B cell (primary cell): ENCODE results near the gene COA7. TPM values are rescaled to one million over a fixed set of nuclear protein-coding genes. Genes with fewer than 3 reads are reported as not detected.

Experiments used
- ATAC-seq: fragments of 200-7000 bp; cut with Tn5 transposase; one replicate; pipeline ENCODE4 v1.10.0; 2021; ENCODE audit warnings: low read depth, mild to moderate bottlenecking, moderate number of reproducible peaks, moderate library complexity
- CTCF ChIA-PET: fragments of 350-600 bp; sonication (Branson Sonifier 250); formaldehyde crosslinking; loops from one replicate; lab custom pipeline; 2021; ENCODE audit warnings: antibody characterized with exemption, inconsistent platforms; lab: Charles Lee
- POLR2A ChIA-PET: fragments of 350-600 bp; sonication (Branson Sonifier 250); formaldehyde crosslinking; loops from one replicate; lab custom pipeline; 2021; ENCODE audit warnings: antibody characterized with exemption; lab: Charles Lee
- DNase-seq: peaks from one replicate; pipeline ENCODE4 v3.0.0; 2013
- H2AFZ ChIP-seq: 2 replicates; pipeline ENCODE4 v1.6.1; 2012; ENCODE audit warnings: mild to moderate bottlenecking, low read depth, low read length; ENCODE audit not compliant: insufficient read depth, poor library complexity, severe bottlenecking
- H3K27ac ChIP-seq, 2 donors: 1 replicate in 1 of 2; 2 replicates in 1 of 2; pipeline ENCODE4 v1.5.1; 2012 to 2013; ENCODE audit warnings: low read length in 2 of 2, mild to moderate bottlenecking in 2 of 2, moderate library complexity in 1 of 2
- H3K27me3 ChIP-seq, 4 experiments: fragments of 200-600 bp in 1 of 4; sonication (generic) in 1 of 4; replicated peaks in 1 of 4; 1 replicate in 2 of 4; 2 replicates in 2 of 4; pipeline versions ENCODE4 v1.6.1 to v1.7.0; 2013 to 2016; ENCODE audit warnings: low read length in 3 of 4, mild to moderate bottlenecking in 2 of 4, mixed read lengths in 1 of 4, moderate library complexity in 1 of 4; ENCODE audit not compliant: insufficient read depth in 4 of 4, control insufficient read depth in 3 of 4; ENCODE audit errors: control extremely low read depth in 1 of 4
- H3K36me3 ChIP-seq, 2 experiments: replicated peaks in 1 of 2; 1 replicate in 1 of 2; 2 replicates in 1 of 2; pipeline versions ENCODE4 v1.6.1 to v1.7.1; 2013; ENCODE audit warnings: low read length in 1 of 2; ENCODE audit not compliant: insufficient read depth in 2 of 2, control insufficient read depth in 1 of 2; ENCODE audit errors: control extremely low read depth in 1 of 2, extremely low read depth in 1 of 2
- H3K4me1 ChIP-seq, 2 donors: fragments of 200-600 bp in 1 of 2; sonication (generic) in 1 of 2; 1 replicate in 1 of 2; 2 replicates in 1 of 2; pipeline versions ENCODE4 v1.5.1 to v1.6.1; 2013 to 2017; ENCODE audit warnings: low read length in 2 of 2; ENCODE audit not compliant: control insufficient read depth in 2 of 2, insufficient read depth in 2 of 2
- H3K4me2 ChIP-seq: replicated peaks from 2 replicates; pipeline ENCODE3; 2012; ENCODE audit warnings: mild to moderate bottlenecking, low read depth, low read length; ENCODE audit not compliant: poor library complexity, severe bottlenecking
- H3K4me3 ChIP-seq, 5 experiments: fragments of 200-600 bp in 1 of 5; sonication (generic) in 1 of 5; 1 replicate in 3 of 5; 2 replicates in 2 of 5; pipeline versions ENCODE4 v1.5.1 to v1.7.0; 2011 to 2016; ENCODE audit warnings: low read length in 4 of 5, mild to moderate bottlenecking in 4 of 5, low read depth in 2 of 5, control low read depth in 1 of 5, moderate library complexity in 1 of 5; ENCODE audit not compliant: insufficient read depth in 1 of 5; ENCODE audit errors: control extremely low read depth in 1 of 5, extremely low read depth in 1 of 5
- H3K79me2 ChIP-seq: fragments of 200-600 bp; sonication (generic); one replicate; pipeline ENCODE4 v1.6.0; 2016; ENCODE audit warnings: low read length; ENCODE audit not compliant: control insufficient read depth, insufficient read depth
- H3K9ac ChIP-seq: fragments of 200-600 bp; sonication (generic); 2 replicates; pipeline ENCODE4 v1.6.1; 2017; ENCODE audit warnings: mild to moderate bottlenecking, low read length, moderate library complexity
- H3K9me3 ChIP-seq, 3 donors: one replicate each; pipeline versions ENCODE4 v1.6.1 to v1.7.1; 2013; ENCODE audit warnings: low read length in 2 of 3; ENCODE audit not compliant: control insufficient read depth in 2 of 3, insufficient read depth in 1 of 3; ENCODE audit errors: control extremely low read depth in 1 of 3
- H4K20me1 ChIP-seq: 2 replicates; pipeline ENCODE4 v1.6.0; 2012; ENCODE audit warnings: mild to moderate bottlenecking, low read length; ENCODE audit not compliant: insufficient read depth, control insufficient read depth, poor library complexity, severe bottlenecking
- H3K27ac Mint-ChIP-seq: one replicate; pipeline ENCODE4 v1.8.0; 2021; ENCODE audit warnings: mixed read lengths
- H3K27me3 Mint-ChIP-seq: one replicate; pipeline ENCODE4 v1.8.0; 2021; ENCODE audit warnings: mixed read lengths
- H3K4me1 Mint-ChIP-seq: one replicate; pipeline ENCODE4 v1.8.0; 2021; ENCODE audit warnings: mixed read lengths
- H3K4me3 Mint-ChIP-seq: one replicate; pipeline ENCODE4 v1.8.0; 2021; ENCODE audit warnings: mixed read lengths
- H3K9me3 Mint-ChIP-seq: one replicate; pipeline ENCODE4 v1.8.0; 2022; ENCODE audit warnings: mixed read lengths; ENCODE audit not compliant: insufficient read depth
- EZH2 ChIP-seq: IDR thresholded peaks from 2 replicates; pipeline ENCODE4 v1.6.1; 2012; ENCODE audit warnings: borderline replicate concordance, low read depth, mild to moderate bottlenecking, moderate library complexity, low read length; ENCODE audit not compliant: insufficient read depth, poor library complexity, severe bottlenecking
- WGBS: methylation state at CpG from one replicate; pipeline ENCODE4 v1.1.5; 2013; ENCODE audit warnings: missing lambda C conversion rate; ENCODE audit not compliant: insufficient coverage; 5-methylcytosine and 5-hydroxymethylcytosine counted together
- intact Hi-C: fragments of 100-400 bp; cut with micrococcal nuclease; formaldehyde crosslinking; loops from one replicate; pipeline ENCODE4 v1.10.0; 2022
- polyA plus RNA-seq: library from polyadenylated mRNA; depleted of rRNA; stranded (reverse); fragments of >200 nt; gene quantifications from 2 replicates; pipeline ENCODE4 v1.2.3, GENCODE V29; 2012
- total RNA-seq, 2 donors: library from RNA; stranded (reverse); fragments of 120-200 nt in 1 of 2; gene quantifications; 1 replicate in 1 of 2; 2 replicates in 1 of 2; pipeline versions ENCODE4 v1.2.3 to v1.2.4, GENCODE V29; 2013 to 2022
- TF ChIP-seq, protein P1 (sequence below): fragments of 200-600 bp; IDR thresholded peaks from one replicate; pipeline ENCODE4 v1.8.0; 2022; ENCODE audit warnings: antibody characterized with exemption, mild to moderate bottlenecking

The COA7 gene
- total and polyA plus RNA-seq, 2 donors (not counting 1 experiment from before 2014, with no cell fraction given): 1.3 to 11.3 TPM

DNA sequence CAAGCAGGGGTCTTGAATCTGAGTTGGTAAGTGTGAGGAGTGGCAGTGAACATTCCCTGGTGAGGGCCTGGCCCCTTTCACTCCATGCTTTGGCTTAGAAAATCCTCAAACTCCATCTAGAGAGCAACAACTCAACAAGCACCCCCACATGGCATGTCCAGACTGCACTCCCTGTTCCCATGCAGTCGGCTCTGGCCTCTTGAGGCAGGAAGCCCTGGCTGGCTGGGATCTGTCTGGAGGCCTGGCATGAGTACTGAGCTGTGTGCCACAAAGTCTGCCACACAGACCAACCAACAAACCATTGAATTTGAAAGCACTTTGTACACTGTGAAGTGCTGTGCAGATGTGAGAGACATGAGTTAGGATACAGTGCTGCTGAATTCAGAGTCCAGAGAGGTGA is 25.2 kb downstream of the COA7 start:
- Histone ChIP-seq H4K20me1 (no peaks in the 10 kb centered on the region), H3K4me3 (no peak overlapping the region), H3K36me3 (peaks cover 2 to 75% of the 10 kb centered on the region in 2 experiments), H3K4me2 (no peak overlapping the region), H3K27me3 (no peaks in the 10 kb centered on the region), H3K4me1 (no peaks in the 10 kb centered on the region), H2AFZ (no peak overlapping the region), H3K9me3 (no peaks in the 10 kb centered on the region), H3K9ac (no peak overlapping the region), H3K27ac (no peak overlapping the region), H3K79me2 (peaks cover under 1% of the 10 kb centered on the region)
- Mint-ChIP-seq H3K4me3 (no peak overlapping the region), H3K27me3 (no peaks in the 10 kb centered on the region), H3K9me3 (no peaks in the 10 kb centered on the region), H3K4me1 (peaks cover 6% of the 10 kb centered on the region), H3K27ac (no peak overlapping the region)
- intact Hi-C loops: no loop called here
- DNase-seq (no peak), ATAC-seq (no peak)
- TF ChIP-seq EZH2: no peak
- TF ChIP-seq, protein P1, sequence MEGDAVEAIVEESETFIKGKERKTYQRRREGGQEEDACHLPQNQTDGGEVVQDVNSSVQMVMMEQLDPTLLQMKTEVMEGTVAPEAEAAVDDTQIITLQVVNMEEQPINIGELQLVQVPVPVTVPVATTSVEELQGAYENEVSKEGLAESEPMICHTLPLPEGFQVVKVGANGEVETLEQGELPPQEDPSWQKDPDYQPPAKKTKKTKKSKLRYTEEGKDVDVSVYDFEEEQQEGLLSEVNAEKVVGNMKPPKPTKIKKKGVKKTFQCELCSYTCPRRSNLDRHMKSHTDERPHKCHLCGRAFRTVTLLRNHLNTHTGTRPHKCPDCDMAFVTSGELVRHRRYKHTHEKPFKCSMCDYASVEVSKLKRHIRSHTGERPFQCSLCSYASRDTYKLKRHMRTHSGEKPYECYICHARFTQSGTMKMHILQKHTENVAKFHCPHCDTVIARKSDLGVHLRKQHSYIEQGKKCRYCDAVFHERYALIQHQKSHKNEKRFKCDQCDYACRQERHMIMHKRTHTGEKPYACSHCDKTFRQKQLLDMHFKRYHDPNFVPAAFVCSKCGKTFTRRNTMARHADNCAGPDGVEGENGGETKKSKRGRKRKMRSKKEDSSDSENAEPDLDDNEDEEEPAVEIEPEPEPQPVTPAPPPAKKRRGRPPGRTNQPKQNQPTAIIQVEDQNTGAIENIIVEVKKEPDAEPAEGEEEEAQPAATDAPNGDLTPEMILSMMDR: no peak
- whole genome bisulfite sequencing: 38% methylated on average over 1 of the region's 1 CpG
- ChIA-PET POLR2A (no interaction called here), CTCF (no interaction called here)

DNA sequence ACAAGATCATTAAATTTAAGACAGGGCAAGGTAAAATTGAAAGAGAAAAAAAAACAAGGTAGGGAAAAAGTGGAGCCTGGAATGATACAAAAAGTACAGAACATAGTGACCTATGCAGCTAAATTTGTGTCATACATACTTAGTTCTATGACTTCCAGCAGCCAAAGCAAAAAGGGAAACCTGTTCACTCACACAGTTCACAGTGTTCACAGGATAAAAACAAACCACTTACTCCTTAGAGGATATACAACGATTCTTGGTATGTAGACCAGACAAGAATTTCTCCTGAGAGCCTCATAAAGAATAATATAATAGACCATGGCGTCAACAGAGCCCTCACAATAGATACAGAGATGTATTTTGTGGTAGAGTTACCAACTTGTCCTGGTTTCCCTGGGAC is 27.5 kb downstream of the COA7 start:
- CTCF ChIA-PET: no interaction called here
- no peaks in the 10 kb centered on the region for H3K9me3 ChIP-seq
- intact Hi-C loops: no loop called here
- no peak for TF ChIP-seq EZH2
- TF ChIP-seq, protein P1: no peak
- H2AFZ ChIP-seq: no peak overlapping the region
- H3K4me2 ChIP-seq: no peak overlapping the region
- peaks cover 2 to 3% of the 10 kb centered on the region in 2 donors for H3K4me1 ChIP-seq
- Mint-ChIP-seq H3K4me1 (peaks cover 16% of the 10 kb centered on the region), H3K4me3 (no peak overlapping the region), H3K27me3 (no peaks in the 10 kb centered on the region), H3K27ac (no peak overlapping the region), H3K9me3 (no peaks in the 10 kb centered on the region)
- no peaks in the 10 kb centered on the region for H3K27me3 ChIP-seq
- WGBS: no CpG with 5 or more reads among the region's 2 CpGs
- ATAC-seq: no peak
- H3K4me3 ChIP-seq: no peak overlapping the region
- no peaks in the 10 kb centered on the region for H4K20me1 ChIP-seq
- no peak overlapping the region for H3K27ac ChIP-seq
- DNase-seq: no peak
- H3K9ac ChIP-seq: no peak overlapping the region
- POLR2A ChIA-PET: interaction anchor here (0.7 kb wide), 1 partner anchor 35 kb away, joined by 5 read pairs; no protein-coding TSS in a partner anchor
- peaks cover 11% of the 10 kb centered on the region for H3K79me2 ChIP-seq
- peaks cover 0 to 67% of the 10 kb centered on the region in 2 experiments for H3K36me3 ChIP-seq
